OCI-LY3 (cell line): ENCODE measurements around the gene NOC2L.

Source experiments
- H2AFZ ChIP-seq: fragments of 200-600, 300-600 bp; shearing (Covaris generic); 2 replicates; pipeline ENCODE4 v1.6.0; 2014; ENCODE audit warnings: antibody characterized with exemption, low read depth, low read length
- H3K27ac ChIP-seq: fragments of 200-600, 300-600 bp; sonication (generic); 2 replicates; pipeline ENCODE4 v1.5.1; 2014; ENCODE audit warnings: mild to moderate bottlenecking, low read length, moderate library complexity, mixed read lengths
- H3K27me3 ChIP-seq: fragments of 200-600, 300-600 bp; sonication (generic); 2 replicates; pipeline ENCODE4 v1.6.1; 2014; ENCODE audit warnings: low read depth, low read length, mixed read lengths
- H3K36me3 ChIP-seq: fragments of 200-600, 300-600 bp; sonication (generic); replicated peaks from 2 replicates; pipeline ENCODE3; 2014; ENCODE audit warnings: low read depth, low read length, mixed read lengths
- H3K4me1 ChIP-seq: fragments of 300-600, 200-600 bp; sonication (generic); 2 replicates; pipeline ENCODE4 v1.6.1; 2014; ENCODE audit warnings: low read length, mixed read lengths
- H3K4me2 ChIP-seq: fragments of 200-600, 300-600 bp; sonication (generic); 2 replicates; pipeline ENCODE4 v1.6.1; 2014; ENCODE audit warnings: low read length, mixed read lengths
- H3K4me3 ChIP-seq: fragments of 300-600, 200-600 bp; sonication (generic); 2 replicates; pipeline ENCODE4 v1.5.1; 2014; ENCODE audit warnings: antibody characterized with exemption, mild to moderate bottlenecking, low read length, moderate library complexity
- H3K79me2 ChIP-seq: fragments of 300-600, 200-600 bp; shearing (Covaris generic); 2 replicates; pipeline ENCODE4 v1.6.1; 2014; ENCODE audit warnings: mild to moderate bottlenecking, low read length, mixed read lengths
- H3K9ac ChIP-seq: fragments of 300-600, 200-600 bp; shearing (Covaris generic); 2 replicates; pipeline ENCODE4 v1.6.0; 2014; ENCODE audit warnings: mild to moderate bottlenecking, low read length, moderate library complexity
- H3K9me3 ChIP-seq: fragments of 200-600, 300-600 bp; shearing (Covaris generic); 2 replicates; pipeline ENCODE4 v1.6.1; 2014; ENCODE audit warnings: low read length, mixed read lengths; ENCODE audit not compliant: insufficient read depth
- H4K20me1 ChIP-seq: fragments of 200-600, 300-600 bp; sonication (generic); 2 replicates; pipeline ENCODE4 v1.6.1; 2016; ENCODE audit warnings: low read length, mixed read lengths; ENCODE audit not compliant: insufficient read depth
- CTCF ChIP-seq: fragments of 200-600, 300-600 bp; sonication (generic); IDR thresholded peaks from 2 replicates; pipeline ENCODE4 v1.5.1; 2014; ENCODE audit warnings: antibody characterized with exemption, low read length, low read depth
- EZH2phosphoT487 ChIP-seq: fragments of 200-600 bp; shearing (Covaris generic); IDR thresholded peaks from 2 replicates; pipeline ENCODE4 v1.6.1; 2018; ENCODE audit warnings: antibody characterized with exemption, mixed run types, low read depth

Gene NOC2L

GRCh38 chr1:970242-970972 lies 11.4 kb upstream of the NOC2L start:
- H4K20me1 ChIP-seq = no peaks in the 10 kb centered on the region
- no peak overlapping the region for H3K9ac ChIP-seq
- TF ChIP-seq CTCF = no peak
- TF ChIP-seq EZH2phosphoT487 = no peak
- H3K27me3 ChIP-seq = peaks cover 2% of the 10 kb centered on the region; the same call in 1 of the 2 replicates
- no peak overlapping the region for H3K4me2 ChIP-seq
- peaks cover 5% of the 10 kb centered on the region; the same call in 1 of the 2 replicates for H3K4me1 ChIP-seq
- H3K9me3 ChIP-seq = no peaks in the 10 kb centered on the region
- H3K79me2 ChIP-seq = no peaks in the 10 kb centered on the region
- no peak overlapping the region for H3K27ac ChIP-seq
- no peak overlapping the region for H2AFZ ChIP-seq
- no peak overlapping the region for H3K4me3 ChIP-seq
- H3K36me3 ChIP-seq = no peaks in the 10 kb centered on the region

GRCh38 chr1:969260-969855 lies 10.3 kb upstream of the NOC2L start:
- Histone ChIP-seq H3K4me1 (peaks cover 5% of the 10 kb centered on the region; the same call in 1 of the 2 replicates), H3K79me2 (no peaks in the 10 kb centered on the region), H3K36me3 (no peaks in the 10 kb centered on the region), H3K27me3 (no peaks in the 10 kb centered on the region), H3K9me3 (no peaks in the 10 kb centered on the region), H2AFZ (no peak overlapping the region), H4K20me1 (no peaks in the 10 kb centered on the region), H3K9ac (no peak overlapping the region), H3K4me3 (no peak overlapping the region), H3K4me2 (no peak overlapping the region), H3K27ac (no peak overlapping the region)
- TF ChIP-seq EZH2phosphoT487 (no peak), CTCF (no peak)

- H3K27me3 ChIP-seq = no peaks in the 10 kb centered on the region
- no peaks in the 10 kb centered on the region for H3K79me2 ChIP-seq
- TF ChIP-seq EZH2phosphoT487 (no peak), CTCF (no peak)
- H3K4me2 ChIP-seq = peak overlapping the region; percentile 80
- peak overlapping the region; percentile 83 for H3K4me3 ChIP-seq
- H3K9me3 ChIP-seq = no peaks in the 10 kb centered on the region
- H3K27ac ChIP-seq = no peak overlapping the region
- H4K20me1 ChIP-seq = no peaks in the 10 kb centered on the region
- H3K4me1 ChIP-seq = peaks cover 5% of the 10 kb centered on the region; the same call in 1 of the 2 replicates
- H3K36me3 ChIP-seq = no peaks in the 10 kb centered on the region
- no peak overlapping the region for H2AFZ ChIP-seq
- peak overlapping the region; percentile 68; the same call in 1 of the 2 replicates for H3K9ac ChIP-seq
Measured at GRCh38 chr1:967466-968343, 8.6 kb upstream of the NOC2L start.
